Activated CD8-positive, alpha-beta T cell treated with anti-CD3 and anti-CD28 coated beads for 36 hours (primary cell): ENCODE data around the gene TH. TPM values are rescaled to one million over a fixed set of nuclear protein-coding genes. Genes with fewer than 3 reads are reported as not detected.

ENCODE experiments used
- ATAC-seq: fragments of 200-7000 bp; cut with Tn5 transposase; one replicate; pipeline ENCODE4 v1.10.0; 2021; ENCODE audit warnings: mild to moderate bottlenecking, moderate library complexity
- CTCF ChIA-PET: fragments of 350-600 bp; sonication (Branson Sonifier 250); formaldehyde crosslinking; loops from one replicate; lab custom pipeline; 2021; ENCODE audit warnings: antibody characterized with exemption; lab: Charles Lee
- POLR2A ChIA-PET: fragments of 350-600 bp; sonication (Branson Sonifier 250); formaldehyde crosslinking; loops from one replicate; lab custom pipeline; 2021; ENCODE audit warnings: antibody characterized with exemption; lab: Charles Lee
- DNase-seq: peaks from one replicate; pipeline ENCODE4 v3.0.0-alpha.2; 2020
- H3K27ac Mint-ChIP-seq: one replicate; pipeline ENCODE4 v1.8.0; 2021; ENCODE audit warnings: mild to moderate bottlenecking, mixed read lengths
- H3K27me3 Mint-ChIP-seq: one replicate; pipeline ENCODE4 v1.8.0; 2021; ENCODE audit warnings: mixed read lengths
- H3K36me3 Mint-ChIP-seq: one replicate; pipeline ENCODE4 v1.8.0; 2021; ENCODE audit warnings: low read depth, mixed read lengths
- H3K4me1 Mint-ChIP-seq: one replicate; pipeline ENCODE4 v1.8.0; 2021; ENCODE audit warnings: low read depth, mixed read lengths
- H3K4me3 Mint-ChIP-seq: one replicate; pipeline ENCODE4 v1.8.0; 2021; ENCODE audit warnings: mild to moderate bottlenecking, moderate library complexity, mixed read lengths
- H3K9me3 Mint-ChIP-seq: one replicate; pipeline ENCODE4 v1.8.0; 2021; ENCODE audit warnings: mixed read lengths
- intact Hi-C: fragments of 100-400 bp; cut with micrococcal nuclease; formaldehyde crosslinking; loops from one replicate; pipeline ENCODE4 v1.10.0; 2022
- total RNA-seq, 2 experiments: library from RNA; stranded (reverse); gene quantifications; one replicate each; pipeline ENCODE4 v1.2.3, GENCODE V29; 2021
- TF ChIP-seq, protein P1 (sequence below): fragments of 200-600 bp; IDR thresholded peaks from one replicate; pipeline ENCODE4 v1.8.0; 2022; ENCODE audit warnings: antibody characterized with exemption, mild to moderate bottlenecking

Gene TH
- total RNA-seq, 2 experiments from 2014 or later: not detected

GRCh38 chr11:2153581-2154194 lies 17.9 kb downstream of the TH start:
- peaks cover 20% of the 10 kb centered on the region for H3K27me3 Mint-ChIP-seq

GRCh38 chr11:2151500-2152257 lies 19.9 kb downstream of the TH start:
- H3K27ac Mint-ChIP-seq: no peak overlapping the region
- POLR2A ChIA-PET: interaction anchor here (1.8 to 4.5 kb wide), 2 partner anchors 11 to 114 kb away, joined by 4 to 31 read pairs; no protein-coding TSS in a partner anchor
- H3K4me3 Mint-ChIP-seq: no peak overlapping the region
- peak; percentile 91 for DNase-seq
- ATAC-seq: peak; percentile 82
- CTCF ChIA-PET: interaction anchor here (0.6 to 19.5 kb wide), 58 partner anchors 9 to 501 kb away, joined by 3 to 518 read pairs (median 5); partner anchors contain the start of genes IGF2, SYT8 and TNNI2
- no peaks in the 10 kb centered on the region for H3K9me3 Mint-ChIP-seq
- TF ChIP-seq, protein P1, sequence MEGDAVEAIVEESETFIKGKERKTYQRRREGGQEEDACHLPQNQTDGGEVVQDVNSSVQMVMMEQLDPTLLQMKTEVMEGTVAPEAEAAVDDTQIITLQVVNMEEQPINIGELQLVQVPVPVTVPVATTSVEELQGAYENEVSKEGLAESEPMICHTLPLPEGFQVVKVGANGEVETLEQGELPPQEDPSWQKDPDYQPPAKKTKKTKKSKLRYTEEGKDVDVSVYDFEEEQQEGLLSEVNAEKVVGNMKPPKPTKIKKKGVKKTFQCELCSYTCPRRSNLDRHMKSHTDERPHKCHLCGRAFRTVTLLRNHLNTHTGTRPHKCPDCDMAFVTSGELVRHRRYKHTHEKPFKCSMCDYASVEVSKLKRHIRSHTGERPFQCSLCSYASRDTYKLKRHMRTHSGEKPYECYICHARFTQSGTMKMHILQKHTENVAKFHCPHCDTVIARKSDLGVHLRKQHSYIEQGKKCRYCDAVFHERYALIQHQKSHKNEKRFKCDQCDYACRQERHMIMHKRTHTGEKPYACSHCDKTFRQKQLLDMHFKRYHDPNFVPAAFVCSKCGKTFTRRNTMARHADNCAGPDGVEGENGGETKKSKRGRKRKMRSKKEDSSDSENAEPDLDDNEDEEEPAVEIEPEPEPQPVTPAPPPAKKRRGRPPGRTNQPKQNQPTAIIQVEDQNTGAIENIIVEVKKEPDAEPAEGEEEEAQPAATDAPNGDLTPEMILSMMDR: peak; percentile 86
- no peaks in the 10 kb centered on the region for H3K36me3 Mint-ChIP-seq
- peaks cover 36% of the 10 kb centered on the region for H3K27me3 Mint-ChIP-seq
- peaks cover 10% of the 10 kb centered on the region for H3K4me1 Mint-ChIP-seq
- intact Hi-C loops: loop anchor here (5.0 to 10.0 kb wide), 2 partner anchors 267 to 309 kb away; no protein-coding TSS in a partner anchor

More at GRCh38 chr11:2153581-2154194, 17.9 kb downstream of the TH start:
- ATAC-seq: no peak
- Mint-ChIP-seq H3K9me3 (no peaks in the 10 kb centered on the region), H3K36me3 (no peaks in the 10 kb centered on the region), H3K4me3 (no peak overlapping the region), H3K4me1 (peaks cover 10% of the 10 kb centered on the region), H3K27ac (no peak overlapping the region)
- intact Hi-C loops: loop anchor here (5.0 to 10.0 kb wide), 2 partner anchors 269 to 311 kb away; no protein-coding TSS in a partner anchor
- TF ChIP-seq, protein P1: no peak
- DNase-seq: no peak
- CTCF ChIA-PET: interaction anchor here (0.7 to 19.5 kb wide), 9 partner anchors 10 to 501 kb away, joined by 3 to 518 read pairs (median 5); partner anchors contain the start of gene IGF2
- POLR2A ChIA-PET: interaction anchor here (1.1 kb wide), 1 partner anchor 117 kb away, joined by 3 read pairs; no protein-coding TSS in a partner anchor

DNA sequence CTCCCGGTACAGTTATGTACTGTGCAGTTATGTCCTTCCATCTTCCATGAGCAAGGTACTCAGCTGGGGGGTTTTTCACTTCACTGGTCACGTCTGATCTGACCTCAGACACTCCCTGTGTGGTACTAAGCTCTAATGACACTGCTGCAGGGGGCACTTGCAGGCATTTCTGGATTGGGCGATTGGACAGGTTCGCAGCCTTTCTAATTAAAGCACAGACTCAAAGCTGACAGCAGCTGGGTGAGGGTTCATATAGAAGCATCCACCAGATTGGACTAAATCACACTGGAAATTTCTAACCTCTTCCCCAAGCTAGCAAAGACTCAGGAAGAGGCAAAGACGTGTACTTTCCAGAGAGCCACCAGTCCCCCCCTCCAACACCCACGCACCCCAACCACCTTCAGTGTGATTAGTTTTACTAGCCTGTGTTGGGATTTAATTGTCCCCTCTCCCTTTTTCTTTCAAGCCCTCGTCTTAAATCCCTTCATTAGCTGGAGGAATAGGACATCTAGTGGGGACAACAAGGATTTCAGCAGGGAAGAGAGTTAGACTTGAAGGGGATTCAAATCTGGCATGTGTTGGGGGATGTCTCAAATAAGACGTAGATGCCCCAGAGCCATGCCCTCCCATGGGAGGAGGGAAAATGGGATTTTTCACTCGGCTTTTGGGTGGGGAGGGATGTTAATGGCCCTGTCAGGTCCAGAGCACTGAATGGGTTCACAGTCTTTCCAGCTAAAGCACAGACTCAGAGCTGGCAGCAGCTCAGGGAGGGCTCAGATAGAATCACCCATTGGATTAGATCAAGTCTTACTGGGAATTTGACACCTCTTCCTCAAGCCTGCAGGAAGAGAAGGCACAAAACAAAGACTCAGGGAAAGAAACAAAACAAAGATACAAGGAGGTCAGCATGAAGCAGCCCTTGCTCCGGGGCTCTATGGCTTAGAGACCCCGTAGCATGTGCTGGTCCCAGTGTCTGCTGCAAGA lies 21.5 kb downstream of the TH start:
- POLR2A ChIA-PET: interaction anchor here (1.8 to 4.5 kb wide), 2 partner anchors 10 to 113 kb away, joined by 4 to 31 read pairs; no protein-coding TSS in a partner anchor
- Mint-ChIP-seq H3K27ac (no peak overlapping the region), H3K27me3 (peaks cover 49% of the 10 kb centered on the region), H3K9me3 (no peaks in the 10 kb centered on the region), H3K36me3 (no peaks in the 10 kb centered on the region), H3K4me1 (peaks cover 10% of the 10 kb centered on the region), H3K4me3 (no peak overlapping the region)
- ATAC-seq (no peak), DNase-seq (no peak)
- CTCF ChIA-PET: interaction anchor here (0.7 to 19.5 kb wide), 37 partner anchors 10 to 500 kb away, joined by 3 to 518 read pairs (median 5); partner anchors contain the start of genes IGF2, SYT8 and TNNI2
- TF ChIP-seq, protein P1: peak; percentile 26
- intact Hi-C loops: loop anchor here (5.0 to 10.0 kb wide), 2 partner anchors 265 to 308 kb away; no protein-coding TSS in a partner anchor

DNA sequence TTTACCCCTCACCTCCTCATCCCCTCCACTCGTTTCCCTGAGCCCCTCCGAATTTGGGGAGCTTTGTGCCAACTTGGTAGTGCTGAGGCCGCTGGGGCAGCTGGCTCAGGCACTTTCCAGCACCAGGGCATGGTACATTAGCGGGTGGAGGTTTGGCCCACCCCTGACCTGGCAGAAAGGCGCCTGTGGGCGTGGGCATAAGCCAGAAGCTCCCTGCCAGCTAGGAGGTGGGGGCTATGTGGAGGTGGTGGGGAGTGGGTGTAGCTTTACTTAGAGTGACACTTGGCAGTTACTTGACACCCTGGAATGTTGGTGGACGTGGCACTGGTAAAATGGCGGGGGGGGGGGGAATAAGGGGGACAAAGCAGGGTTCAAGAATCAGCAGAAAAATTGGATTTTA lies 22.2 kb downstream of the TH start:
- Mint-ChIP-seq H3K4me1 (peaks cover 17% of the 10 kb centered on the region), H3K9me3 (no peaks in the 10 kb centered on the region), H3K27ac (no peak overlapping the region), H3K4me3 (no peak overlapping the region), H3K36me3 (no peaks in the 10 kb centered on the region), H3K27me3 (peaks cover 56% of the 10 kb centered on the region)
- POLR2A ChIA-PET: interaction anchor here (4.5 kb wide), 1 partner anchor 112 kb away, joined by 31 read pairs; no protein-coding TSS in a partner anchor
- TF ChIP-seq, protein P1: no peak
- DNase-seq (no peak), ATAC-seq (no peak)
- intact Hi-C loops: no loop called here
- CTCF ChIA-PET: interaction anchor here (0.7 to 19.5 kb wide), 19 partner anchors 10 to 316 kb away, joined by 3 to 518 read pairs (median 5); partner anchors contain the start of genes IGF2 and SYT8
